Endothelial cell of umbilical vein (primary cell): ENCODE data around the gene SGSM1. TPM values are rescaled to one million over a fixed set of nuclear protein-coding genes. Genes with fewer than 3 reads are reported as not detected.

ENCODE experiments used
- BruUV-seq: library from RNA; stranded (reverse); fragments of 400-500 nt; replicated peaks from 2 replicates; lab custom pipeline; 2021; lab: Mats Ljungman, UMichigan
- CTCF ChIA-PET: fragments of 300-600, 350-600 bp; sonication (Branson Sonifier 250); formaldehyde crosslinking; loops from one replicate; lab custom pipeline; 2021; ENCODE audit warnings: antibody characterized with exemption, inconsistent platforms; lab: Charles Lee
- POLR2A ChIA-PET: fragments of 300-600, 350-600 bp; sonication (Branson Sonifier 250); formaldehyde crosslinking; loops from one replicate; lab custom pipeline; 2021; ENCODE audit warnings: antibody characterized with exemption, inconsistent platforms; lab: Charles Lee
- DNase-seq: peaks from one replicate; pipeline ENCODE4 v3.0.0-alpha.2; 2011; ENCODE audit warnings: low read depth, low spot score
- FAIRE-seq: peaks from 2 replicates; lab custom pipeline; 2011; peaks lifted over from hg19 to GRCh38; lab: Jason Lieb, UNC
- H2AFZ ChIP-seq: 2 replicates; pipeline ENCODE4 v1.6.0; 2012; ENCODE audit warnings: low read depth, low read length, control low read depth, inconsistent platforms
- H3K27ac ChIP-seq: 2 replicates; pipeline ENCODE4 v1.5.1; 2011; ENCODE audit warnings: low read depth, mild to moderate bottlenecking, control low read depth, low read length, moderate library complexity; ENCODE audit not compliant: insufficient read depth
- H3K27me3 ChIP-seq, 2 experiments: 2 replicates each; pipeline versions ENCODE4 v1.6.0 to v1.6.1; 2011; ENCODE audit warnings: low read length in 2 of 2, mixed read lengths in 1 of 2; ENCODE audit not compliant: control insufficient read depth in 2 of 2, insufficient read depth in 2 of 2
- H3K36me3 ChIP-seq, 2 experiments: 2 replicates in 1 of 2; 3 replicates in 1 of 2; pipeline ENCODE4 v1.5.1; 2011; ENCODE audit warnings: low read length in 2 of 2, mild to moderate bottlenecking in 1 of 2, moderate library complexity in 1 of 2; ENCODE audit not compliant: control insufficient read depth in 2 of 2, insufficient read depth in 2 of 2; ENCODE audit errors: extremely low read depth in 1 of 2
- H3K4me1 ChIP-seq: 3 replicates; pipeline ENCODE4 v1.5.1; 2011; ENCODE audit warnings: mild to moderate bottlenecking, low read length; ENCODE audit not compliant: control insufficient read depth, insufficient read depth; ENCODE audit errors: extremely low read depth
- H3K4me2 ChIP-seq: 2 replicates; pipeline ENCODE4 v1.6.1; 2011; ENCODE audit warnings: low read length, control low read depth, mixed read lengths; ENCODE audit not compliant: insufficient read depth
- H3K4me3 ChIP-seq, 3 experiments: fragments of 200-600 bp in 1 of 3; sonication (generic), shearing (Covaris generic) in 1 of 3; replicated peaks in 1 of 3; 2 replicates each; pipeline ENCODE4 v1.5.1; 2011 to 2016; ENCODE audit warnings: control low read depth in 3 of 3, low read length in 3 of 3, mild to moderate bottlenecking in 2 of 3, inconsistent platforms in 1 of 3, low read depth in 1 of 3, moderate library complexity in 1 of 3; ENCODE audit not compliant: insufficient read depth in 1 of 3
- H3K79me2 ChIP-seq: 2 replicates; pipeline ENCODE4 v1.6.0; 2012; ENCODE audit warnings: low read length, inconsistent platforms; ENCODE audit not compliant: control insufficient read depth, insufficient read depth
- H3K9ac ChIP-seq: replicated peaks from 2 replicates; pipeline ENCODE3; 2011; ENCODE audit warnings: low read length, control low read depth; ENCODE audit not compliant: insufficient read depth; ENCODE audit errors: extremely low read depth
- H3K9me1 ChIP-seq: replicated peaks from 3 replicates; pipeline ENCODE4 v1.6.0; 2011; ENCODE audit warnings: mild to moderate bottlenecking, low read length; ENCODE audit not compliant: control insufficient read depth, insufficient read depth; ENCODE audit errors: extremely low read depth
- H3K9me3 ChIP-seq: replicated peaks from 2 replicates; pipeline ENCODE4 v1.5.1; 2012; ENCODE audit warnings: low read length, inconsistent platforms; ENCODE audit not compliant: control insufficient read depth, insufficient read depth
- H4K20me1 ChIP-seq: replicated peaks from 2 replicates; pipeline ENCODE3; 2011; ENCODE audit warnings: mild to moderate bottlenecking, low read length; ENCODE audit not compliant: control insufficient read depth, insufficient read depth; ENCODE audit errors: extremely low read depth
- EZH2 ChIP-seq: IDR thresholded peaks from 2 replicates; pipeline ENCODE4 v1.6.1; 2012; ENCODE audit warnings: borderline replicate concordance, low read depth, mild to moderate bottlenecking, moderate library complexity, low read length, inconsistent platforms; ENCODE audit not compliant: severe bottlenecking
- FOS ChIP-seq: IDR thresholded peaks from 2 replicates; pipeline ENCODE4 v1.6.1; 2011; ENCODE audit warnings: mild to moderate bottlenecking, low read length, moderate library complexity, borderline replicate concordance; ENCODE audit not compliant: insufficient read depth
- GATA2 ChIP-seq: IDR thresholded peaks from 2 replicates; pipeline ENCODE4 v1.7.0; 2011; ENCODE audit warnings: low read depth, mild to moderate bottlenecking, moderate library complexity, mixed read lengths, low read length; ENCODE audit not compliant: insufficient read length, insufficient read depth
- JUN ChIP-seq: IDR thresholded peaks from 2 replicates; pipeline ENCODE4 v1.6.1; 2011; ENCODE audit warnings: borderline replicate concordance, low read depth; ENCODE audit not compliant: insufficient read length, insufficient read depth
- MAX ChIP-seq: IDR thresholded peaks from 2 replicates; pipeline ENCODE4 v1.6.1; 2011; ENCODE audit not compliant: insufficient read depth, insufficient read length
- MYC ChIP-seq: IDR thresholded peaks from one replicate; pipeline ENCODE4 v1.6.1; 2011; ENCODE audit warnings: mild to moderate bottlenecking, low read depth, low read length
- POLR2A ChIP-seq: IDR thresholded peaks from 2 replicates; pipeline ENCODE4 v1.6.1; 2012; ENCODE audit warnings: low read depth, mild to moderate bottlenecking, control low read depth, low read length
- POLR2AphosphoS5 ChIP-seq: IDR thresholded peaks from 2 replicates; pipeline ENCODE4 v1.6.1; 2012; ENCODE audit warnings: low read depth, mild to moderate bottlenecking, control low read depth, low read length, moderate library complexity; ENCODE audit not compliant: insufficient read depth
- dilution Hi-C: fragments of 300-500 bp; cut with MboI; formaldehyde crosslinking; loops from one replicate; pipeline ENCODE4 v1.15.0; 2019; ENCODE audit warnings: low sequenced_read_pairs; ENCODE audit not compliant: extremely low pct_ligation_motif_present
- intact Hi-C: fragments of 100-400 bp; cut with micrococcal nuclease; formaldehyde crosslinking; loops from one replicate; pipeline ENCODE4 v1.10.0; 2022
- polyA plus RNA-seq, 4 experiments: library from polyadenylated mRNA; depleted of rRNA in 3 of 4; stranded (reverse) in 3 of 4; unstranded in 1 of 4; fragments of >200 nt; gene quantifications; 2 replicates each; pipeline versions ENCODE4 v1.2.1 to v1.2.3, GENCODE V29; 2011 to 2012; ENCODE audit warnings: missing spikeins in 1 of 4
- total RNA-seq: library from RNA; stranded (reverse); gene quantifications from 2 replicates; pipeline ENCODE4 v1.2.3, GENCODE V29; 2021
- TF ChIP-seq, protein P1 (sequence below), 2 donors: IDR thresholded peaks; 1 replicate in 1 of 2; 2 replicates in 1 of 2; pipeline ENCODE4 v1.5.1; 2011; ENCODE audit warnings: low read length in 2 of 2, mild to moderate bottlenecking in 2 of 2, moderate library complexity in 2 of 2, control low read depth in 1 of 2, inconsistent platforms in 1 of 2, low read depth in 1 of 2; ENCODE audit not compliant: insufficient read depth in 1 of 2; ENCODE audit errors: extremely low read depth in 1 of 2

SGSM1 gene
- total and polyA plus RNA-seq, 2 donors (not counting 3 experiments of a cell fraction or from before 2014, with no cell fraction given): 0.10 to 1.1 TPM

DNA sequence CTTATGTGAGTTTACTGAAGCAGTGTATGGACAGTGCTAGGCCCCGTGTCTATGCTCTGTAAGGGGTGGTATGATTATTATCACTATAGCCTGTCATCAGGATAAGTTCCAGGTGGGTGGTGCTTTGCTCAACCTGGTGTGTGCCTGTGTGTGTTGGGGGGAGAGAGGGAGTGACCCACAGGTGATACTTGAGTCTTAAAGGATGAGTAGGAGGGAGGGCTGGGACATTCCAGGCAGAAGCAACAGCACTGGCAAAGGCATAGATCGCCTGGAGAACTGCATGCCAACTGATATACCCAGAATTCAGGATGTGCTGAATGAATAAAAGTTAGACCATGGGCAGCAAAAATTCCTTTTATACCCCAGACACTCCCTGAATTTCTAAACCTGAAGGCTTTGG is 151.0 kb downstream of the SGSM1 start:
- Histone ChIP-seq H3K9me1 (peaks cover 3% of the 10 kb centered on the region), H3K9ac (no peak overlapping the region), H3K4me3 (no peak overlapping the region), H3K27me3 (no peaks in the 10 kb centered on the region), H3K9me3 (no peaks in the 10 kb centered on the region), H3K36me3 (no peaks in the 10 kb centered on the region), H3K4me1 (peaks cover 9% of the 10 kb centered on the region), H3K27ac (no peak overlapping the region), H4K20me1 (no peaks in the 10 kb centered on the region), H3K4me2 (no peak overlapping the region), H2AFZ (no peak overlapping the region), H3K79me2 (peaks cover 62% of the 10 kb centered on the region)
- DNase-seq (no peak), FAIRE-seq (no peak)
- intact Hi-C loops: no loop called here
- CTCF ChIA-PET: interaction anchor here (0.6 to 2.9 kb wide), 2 partner anchors 75 to 91 kb away, joined by 3 to 15 read pairs; no protein-coding TSS in a partner anchor
- dilution Hi-C loops: no loop called here
- no TSS peak for BruUV-seq
- POLR2A ChIA-PET: no interaction called here
- no peak for TF ChIP-seq GATA2
- no peak for TF ChIP-seq EZH2
- no peak for TF ChIP-seq MAX
- TF ChIP-seq POLR2A: no peak
- no peak for TF ChIP-seq JUN
- TF ChIP-seq, protein P1, sequence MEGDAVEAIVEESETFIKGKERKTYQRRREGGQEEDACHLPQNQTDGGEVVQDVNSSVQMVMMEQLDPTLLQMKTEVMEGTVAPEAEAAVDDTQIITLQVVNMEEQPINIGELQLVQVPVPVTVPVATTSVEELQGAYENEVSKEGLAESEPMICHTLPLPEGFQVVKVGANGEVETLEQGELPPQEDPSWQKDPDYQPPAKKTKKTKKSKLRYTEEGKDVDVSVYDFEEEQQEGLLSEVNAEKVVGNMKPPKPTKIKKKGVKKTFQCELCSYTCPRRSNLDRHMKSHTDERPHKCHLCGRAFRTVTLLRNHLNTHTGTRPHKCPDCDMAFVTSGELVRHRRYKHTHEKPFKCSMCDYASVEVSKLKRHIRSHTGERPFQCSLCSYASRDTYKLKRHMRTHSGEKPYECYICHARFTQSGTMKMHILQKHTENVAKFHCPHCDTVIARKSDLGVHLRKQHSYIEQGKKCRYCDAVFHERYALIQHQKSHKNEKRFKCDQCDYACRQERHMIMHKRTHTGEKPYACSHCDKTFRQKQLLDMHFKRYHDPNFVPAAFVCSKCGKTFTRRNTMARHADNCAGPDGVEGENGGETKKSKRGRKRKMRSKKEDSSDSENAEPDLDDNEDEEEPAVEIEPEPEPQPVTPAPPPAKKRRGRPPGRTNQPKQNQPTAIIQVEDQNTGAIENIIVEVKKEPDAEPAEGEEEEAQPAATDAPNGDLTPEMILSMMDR (IDR thresholded peaks at IDR 0.05; ENCODE audit: extremely low read depth in 1 of 2, insufficient read depth in 1 of 2, low read depth in 1 of 2, low read length in 2 of 2): no peak
- no peak for TF ChIP-seq MYC
- no peak for TF ChIP-seq FOS
- TF ChIP-seq POLR2AphosphoS5: no peak
